NCI-H2171 treated with DMSO at 0.1 percent for 48 hours (cell line): ENCODE measurements around the gene C8A.

Source experiments
- DNase-seq: peaks from one replicate; lab custom pipeline; 2025; lab: John Stamatoyannopoulos, UW

The C8A gene

GRCh38 chr1:56927171-56927570 lies 72.6 kb downstream of the C8A start:
- DNase-seq, result no peak

- DNase-seq, result no peak
These were observed 73.4 kb downstream of the C8A start for GRCh38 chr1:56927986-56928385.

GRCh38 chr1:56929492-56929891 lies 74.9 kb downstream of the C8A start:
- DNase-seq, result no peak

- DNase-seq, result no peak
These were observed 76.6 kb downstream of the C8A start for GRCh38 chr1:56931211-56931610.

GRCh38 chr1:56931686-56932085 lies 77.1 kb downstream of the C8A start:
- DNase-seq, result peak; percentile 17

GRCh38 chr1:56933161-56933560 lies 78.6 kb downstream of the C8A start:
- no peak for DNase-seq

GRCh38 chr1:56933606-56934005 lies 79.0 kb downstream of the C8A start:
- no peak for DNase-seq

- DNase-seq, result no peak
These were observed 79.9 kb downstream of the C8A start for GRCh38 chr1:56934430-56935060.

GRCh38 chr1:56938646-56939045 lies 84.0 kb downstream of the C8A start:
- peak; percentile 69 for DNase-seq

GRCh38 chr1:56939209-56939608 lies 84.6 kb downstream of the C8A start:
- no peak for DNase-seq

GRCh38 chr1:56940039-56940438 lies 85.4 kb downstream of the C8A start:
- DNase-seq, result no peak

- no peak for DNase-seq
These were observed 93.9 kb downstream of the C8A start for GRCh38 chr1:56948403-56949023.

GRCh38 chr1:56952501-56952900 lies 97.9 kb downstream of the C8A start:
- DNase-seq, result no peak

- no peak for DNase-seq
These were observed 98.8 kb downstream of the C8A start for GRCh38 chr1:56953386-56953785.

GRCh38 chr1:56954664-56955063 lies 100.1 kb downstream of the C8A start:
- DNase-seq, result no peak

GRCh38 chr1:56957931-56958330 lies 103.3 kb downstream of the C8A start:
- DNase-seq, result no peak

GRCh38 chr1:56958526-56958925 lies 103.9 kb downstream of the C8A start:
- DNase-seq, result no peak

- no peak for DNase-seq
These were observed 106.8 kb downstream of the C8A start for GRCh38 chr1:56961426-56961825.

- no peak for DNase-seq
These were observed 109.1 kb downstream of the C8A start for GRCh38 chr1:56963667-56964066.

- no peak for DNase-seq
These were observed 109.9 kb downstream of the C8A start for GRCh38 chr1:56964349-56965017.

GRCh38 chr1:56965191-56965590 lies 110.6 kb downstream of the C8A start:
- DNase-seq, result no peak

GRCh38 chr1:56965916-56966697 lies 111.5 kb downstream of the C8A start, which contains the start of gene C8B:
Gene C8B (minus strand): TSS chr1:56966015. CDS start chr1:56965948, 67 bp downstream.
- no peak for DNase-seq

GRCh38 chr1:56966698-56966999 lies 112.1 kb downstream of the C8A start:
- DNase-seq, result no peak
